Glutamatergic neuron (in vitro differentiated cells): ENCODE measurements around the gene HIPK2. TPM values are rescaled to one million over a fixed set of nuclear protein-coding genes. Genes with fewer than 3 reads are reported as not detected.
A peak's percentile ranks its signal among the peaks of the same experiment; 100 is the strongest.

Experiments
- DNase-seq: peaks from one replicate; pipeline ENCODE4 v3.0.0; 2022
- H3K27ac Mint-ChIP-seq: one replicate; pipeline ENCODE4 v1.8.0; 2020; ENCODE audit warnings: mild to moderate bottlenecking, mixed read lengths, inconsistent platforms; ENCODE audit not compliant: unreplicated experiment
- H3K27me3 Mint-ChIP-seq: one replicate; pipeline ENCODE4 v1.8.0; 2020; ENCODE audit warnings: mild to moderate bottlenecking, moderate library complexity, mixed read lengths, inconsistent platforms; ENCODE audit not compliant: unreplicated experiment
- H3K36me3 Mint-ChIP-seq: one replicate; pipeline ENCODE4 v1.8.0; 2020; ENCODE audit warnings: mild to moderate bottlenecking, mixed read lengths, inconsistent platforms; ENCODE audit not compliant: unreplicated experiment
- H3K4me1 Mint-ChIP-seq: one replicate; pipeline ENCODE4 v1.8.0; 2020; ENCODE audit warnings: mild to moderate bottlenecking, low read depth, mixed read lengths, inconsistent platforms; ENCODE audit not compliant: unreplicated experiment
- H3K4me3 Mint-ChIP-seq: one replicate; pipeline ENCODE4 v1.8.0; 2020; ENCODE audit warnings: mild to moderate bottlenecking, mixed read lengths, inconsistent platforms; ENCODE audit not compliant: unreplicated experiment
- H3K9me3 Mint-ChIP-seq: one replicate; pipeline ENCODE4 v1.8.0; 2020; ENCODE audit warnings: mild to moderate bottlenecking, moderate library complexity, mixed read lengths, inconsistent platforms; ENCODE audit not compliant: unreplicated experiment
- CTCF ChIP-seq: fragments of 200-600 bp; sonication (generic); IDR thresholded peaks from one replicate; pipeline ENCODE4 v1.5.0; 2021; ENCODE audit not compliant: partially characterized antibody, unreplicated experiment
- total RNA-seq: library from RNA; stranded (reverse); fragmentation: NEBNext Ultra II Directional; extraction: Animal tissue kit (Norgen Biotek cat#: 25700); gene quantifications from one replicate; pipeline ENCODE4 v1.2.1, GENCODE V29; 2021; ENCODE audit not compliant: unreplicated experiment

The HIPK2 gene
- total RNA-seq, 1 donor from 2014 or later = 36.9 TPM

- Mint-ChIP-seq H3K4me3 (no peak overlapping the region), H3K36me3 (no peaks in the 10 kb centered on the region), H3K4me1 (no peaks in the 10 kb centered on the region), H3K9me3 (no peaks in the 10 kb centered on the region), H3K27ac (no peak overlapping the region), H3K27me3 (peaks cover 4% of the 10 kb centered on the region)
- no peak for DNase-seq
- TF ChIP-seq CTCF = no peak
Observed at GRCh38 chr7:139784648-139785047, 6.8 kb upstream of the HIPK2 start.

- H3K9me3 Mint-ChIP-seq = no peaks in the 10 kb centered on the region
- H3K27ac Mint-ChIP-seq = no peak overlapping the region
- no peaks in the 10 kb centered on the region for H3K36me3 Mint-ChIP-seq
Observed at GRCh38 chr7:139783647-139784385, 6.0 kb upstream of the HIPK2 start.

GRCh38 chr7:139782932-139783331 is 5.1 kb upstream of the HIPK2 start:
- no peaks in the 10 kb centered on the region for H3K36me3 Mint-ChIP-seq
- no peaks in the 10 kb centered on the region for H3K4me1 Mint-ChIP-seq
- H3K27me3 Mint-ChIP-seq = peaks cover 7% of the 10 kb centered on the region
- no peak overlapping the region for H3K27ac Mint-ChIP-seq
- no peak overlapping the region for H3K4me3 Mint-ChIP-seq
- H3K9me3 Mint-ChIP-seq = peaks cover 4% of the 10 kb centered on the region
- no peak for TF ChIP-seq CTCF
- no peak for DNase-seq

More at GRCh38 chr7:139783647-139784385, 6.0 kb upstream of the HIPK2 start:
- TF ChIP-seq CTCF = no peak
- no peak for DNase-seq
- no peaks in the 10 kb centered on the region for H3K4me1 Mint-ChIP-seq
- no peak overlapping the region for H3K4me3 Mint-ChIP-seq
- peaks cover 4% of the 10 kb centered on the region for H3K27me3 Mint-ChIP-seq

- Mint-ChIP-seq H3K27ac (peak overlapping the region; percentile 67), H3K36me3 (no peaks in the 10 kb centered on the region), H3K9me3 (peaks cover 9% of the 10 kb centered on the region), H3K4me3 (peak overlapping the region; percentile 93), H3K4me1 (peaks cover 6% of the 10 kb centered on the region), H3K27me3 (peaks cover 10% of the 10 kb centered on the region)
- peak; percentile 55 for DNase-seq
- no peak for TF ChIP-seq CTCF
Observed at GRCh38 chr7:139777133-139777891, 486 bp downstream of the HIPK2 start.

GRCh38 chr7:139776486-139777132 is 1.2 kb downstream of the HIPK2 start:
- Mint-ChIP-seq H3K27ac (peak overlapping the region; percentile 67), H3K36me3 (no peaks in the 10 kb centered on the region), H3K27me3 (peaks cover 10% of the 10 kb centered on the region), H3K9me3 (peaks cover 9% of the 10 kb centered on the region), H3K4me1 (peaks cover 7% of the 10 kb centered on the region), H3K4me3 (peak overlapping the region; percentile 93)
- DNase-seq = no peak
- no peak for TF ChIP-seq CTCF
